ENCODE measurements around the gene EDEM3.
"Not testable (repeated sequence)": the region's sequence is repeated elsewhere in the genome, so short reads cannot be mapped to it uniquely, and the experiment has no call there.

EDEM3 gene

GRCh38 chr1:184685116-184685515, 69.5 kb downstream of the EDEM3 start:
- Mint-ChIP-seq H3K27me3 (peaks cover 3% of the 10 kb centered on the region), H3K9me3 (peaks cover 8% of the 10 kb centered on the region), H3K4me1 (no peaks in the 10 kb centered on the region), H3K36me3 (peaks cover 2% of the 10 kb centered on the region), H3K4me3 (no peak overlapping the region), H3K27ac (no peak overlapping the region)
- DNase-seq: no peak
- CTCF ChIA-PET: no interaction called here

DNA sequence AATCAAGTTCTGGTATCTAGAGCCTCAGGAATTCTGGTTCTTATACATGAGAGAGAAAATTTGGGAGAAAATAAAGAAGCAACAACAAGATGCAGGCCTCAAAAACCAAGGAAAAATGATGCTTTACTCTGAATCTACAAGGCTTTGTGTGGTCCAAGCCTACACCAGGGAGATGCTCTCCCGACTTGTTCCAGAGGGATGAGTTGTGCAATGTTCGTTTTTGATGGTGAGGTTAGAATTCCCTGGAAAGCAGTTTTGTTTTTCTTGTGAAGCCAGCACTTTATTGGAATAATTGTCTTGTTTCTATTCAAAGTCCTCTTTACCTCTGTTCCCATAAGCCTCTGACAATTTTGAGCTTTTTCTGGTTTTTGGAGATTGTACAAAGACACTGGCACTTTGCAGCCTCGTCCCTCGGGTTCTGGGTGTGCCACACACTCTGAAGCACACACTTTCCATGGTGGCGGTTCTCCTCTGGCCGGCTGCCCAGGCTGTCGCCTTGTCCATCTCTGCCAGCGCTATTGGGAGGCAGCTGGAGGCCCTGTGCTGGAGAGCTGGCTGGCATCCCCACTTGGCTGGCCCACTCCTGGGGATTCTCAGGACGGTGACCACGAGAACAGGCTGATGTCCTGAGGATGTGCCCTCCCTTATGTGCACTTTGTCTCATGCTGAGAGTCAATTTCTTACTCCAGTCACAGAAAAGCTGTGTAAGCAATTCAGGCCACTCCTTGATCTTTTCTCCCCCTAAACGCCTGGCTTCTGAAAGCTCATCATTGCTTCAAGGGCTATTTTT, 70.2 kb downstream of the EDEM3 start:
- DNase-seq: no peak
- Mint-ChIP-seq H3K27me3 (peaks cover 3% of the 10 kb centered on the region), H3K36me3 (no peaks in the 10 kb centered on the region), H3K27ac (no peak overlapping the region), H3K4me1 (no peaks in the 10 kb centered on the region), H3K9me3 (peaks cover 8% of the 10 kb centered on the region), H3K4me3 (no peak overlapping the region)
- CTCF ChIA-PET: no interaction called here

DNA sequence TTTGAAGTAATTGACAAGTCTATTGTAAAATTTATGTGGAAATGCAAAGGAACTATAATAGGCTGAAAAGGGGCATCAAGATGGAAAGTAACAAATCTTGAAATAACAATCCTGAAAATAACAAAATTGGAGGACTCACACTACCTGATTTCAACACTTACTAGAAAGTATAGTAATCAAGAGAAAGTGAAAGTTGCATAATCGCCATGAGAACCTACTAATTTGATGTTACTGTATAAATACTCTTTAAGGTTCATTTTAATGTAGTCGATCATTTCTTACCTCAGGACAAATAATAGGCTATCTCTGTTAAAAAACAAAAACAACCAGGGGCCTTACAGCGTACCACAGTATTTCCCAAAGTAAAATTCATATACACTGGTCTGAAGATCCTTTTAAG, 71.7 kb downstream of the EDEM3 start:
- Mint-ChIP-seq H3K4me1 (no peaks in the 10 kb centered on the region), H3K36me3 (no peaks in the 10 kb centered on the region), H3K9me3 (peaks cover 8% of the 10 kb centered on the region), H3K27me3 (peaks cover 3% of the 10 kb centered on the region), H3K4me3 (no peak overlapping the region), H3K27ac (no peak overlapping the region)
- no peak for DNase-seq
- CTCF ChIA-PET: no interaction called here

GRCh38 chr1:184680611-184681225, 73.9 kb downstream of the EDEM3 start:
- H3K4me1 Mint-ChIP-seq, H3K9me3 Mint-ChIP-seq, H3K4me3 Mint-ChIP-seq, H3K27ac Mint-ChIP-seq, H3K36me3 Mint-ChIP-seq, H3K27me3 Mint-ChIP-seq, DNase-seq, CTCF ChIA-PET: not testable (repeated sequence)

DNA sequence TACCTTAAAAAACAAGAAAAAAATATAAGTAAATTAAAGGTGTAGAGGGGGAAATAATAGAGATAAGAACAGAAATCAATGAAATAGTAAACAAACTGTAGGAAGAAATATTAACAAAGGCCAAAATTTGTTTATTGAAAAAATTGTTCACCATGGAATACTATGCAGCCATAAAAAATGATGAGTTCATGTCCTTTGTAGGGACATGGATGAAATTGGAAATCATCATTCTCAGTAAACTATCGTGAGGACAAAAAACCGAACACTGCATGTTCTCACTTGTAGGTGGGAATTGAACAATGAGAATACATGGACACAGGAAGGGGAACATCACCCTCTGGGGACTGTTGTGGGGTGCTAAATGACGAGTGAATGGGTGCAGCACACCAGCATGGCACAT, 75.2 kb downstream of the EDEM3 start:
- not testable (repeated sequence) for H3K4me1 Mint-ChIP-seq, H3K9me3 Mint-ChIP-seq, H3K27ac Mint-ChIP-seq, H3K27me3 Mint-ChIP-seq, DNase-seq, H3K4me3 Mint-ChIP-seq, H3K36me3 Mint-ChIP-seq
- CTCF ChIA-PET: interaction anchor here (0.9 kb wide), 1 partner anchor 15 kb away, joined by 3 read pairs; no protein-coding TSS in a partner anchor

DNA sequence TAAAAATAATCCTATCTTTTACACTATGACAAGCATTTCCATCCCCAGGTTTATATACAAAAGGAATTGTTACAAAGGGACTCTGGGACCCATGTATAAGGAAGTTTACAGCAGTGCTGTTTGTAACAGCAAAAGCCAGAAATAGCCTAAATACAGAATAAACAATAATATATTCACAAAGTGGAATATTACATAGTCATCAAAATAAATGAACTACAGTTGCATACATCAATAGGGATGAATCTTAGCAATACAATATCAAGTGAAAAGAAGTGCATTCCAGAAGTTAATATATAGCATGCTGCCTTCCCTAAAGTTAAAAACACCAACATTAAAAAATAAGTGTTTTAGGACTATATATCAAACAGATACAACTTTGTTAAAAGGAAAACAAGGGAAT, 77.3 kb downstream of the EDEM3 start:
- no peaks in the 10 kb centered on the region for H3K36me3 Mint-ChIP-seq
- no peaks in the 10 kb centered on the region for H3K4me1 Mint-ChIP-seq
- H3K27me3 Mint-ChIP-seq: peaks cover 1% of the 10 kb centered on the region
- no peak overlapping the region for H3K4me3 Mint-ChIP-seq
- H3K9me3 Mint-ChIP-seq: peaks cover 8% of the 10 kb centered on the region
- no peak overlapping the region for H3K27ac Mint-ChIP-seq
- no peak for DNase-seq
- CTCF ChIA-PET: no interaction called here

DNA sequence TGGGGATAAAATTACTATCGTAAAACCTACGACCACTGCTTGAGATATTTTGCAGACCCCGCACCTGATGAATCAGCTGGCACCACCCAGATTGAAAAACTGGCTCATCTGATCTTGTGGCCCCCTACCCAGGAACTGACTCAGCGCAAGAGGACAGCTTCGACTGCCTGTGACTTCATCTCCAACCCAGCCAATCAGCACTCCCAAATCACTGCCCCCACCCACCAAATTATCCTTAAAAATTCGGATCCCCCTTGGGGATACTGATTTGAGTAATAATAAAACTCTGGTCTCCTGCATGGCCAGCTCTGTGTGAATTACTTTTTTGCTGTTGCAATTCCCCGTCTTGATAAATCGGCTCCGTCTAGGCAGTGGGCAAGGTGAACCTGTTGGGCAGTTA, 81.4 kb downstream of the EDEM3 start:
- H3K9me3 Mint-ChIP-seq: no peaks in the 10 kb centered on the region
- H3K4me1 Mint-ChIP-seq: no peaks in the 10 kb centered on the region
- H3K4me3 Mint-ChIP-seq: no peak overlapping the region
- peaks cover 19% of the 10 kb centered on the region for H3K27me3 Mint-ChIP-seq
- H3K27ac Mint-ChIP-seq: no peak overlapping the region
- CTCF ChIA-PET: no interaction called here
- H3K36me3 Mint-ChIP-seq: no peaks in the 10 kb centered on the region
- DNase-seq: no peak

GRCh38 chr1:184672013-184672726, 82.5 kb downstream of the EDEM3 start:
- no peak for DNase-seq
- H3K36me3 Mint-ChIP-seq: no peaks in the 10 kb centered on the region
- no peak overlapping the region for H3K4me3 Mint-ChIP-seq
- H3K9me3 Mint-ChIP-seq: no peaks in the 10 kb centered on the region
- CTCF ChIA-PET: no interaction called here
- peaks cover 21% of the 10 kb centered on the region for H3K27me3 Mint-ChIP-seq
- H3K27ac Mint-ChIP-seq: no peak overlapping the region
- no peaks in the 10 kb centered on the region for H3K4me1 Mint-ChIP-seq

GRCh38 chr1:184669391-184669790, 85.3 kb downstream of the EDEM3 start:
- H3K4me3 Mint-ChIP-seq: no peak overlapping the region
- no peaks in the 10 kb centered on the region for H3K9me3 Mint-ChIP-seq
- DNase-seq: no peak
- no peaks in the 10 kb centered on the region for H3K4me1 Mint-ChIP-seq
- no peak overlapping the region for H3K27ac Mint-ChIP-seq
- no peaks in the 10 kb centered on the region for H3K36me3 Mint-ChIP-seq
- H3K27me3 Mint-ChIP-seq: peaks cover 32% of the 10 kb centered on the region
- CTCF ChIA-PET: interaction anchor here (1.1 kb wide), 1 partner anchor 9 kb away, joined by 4 read pairs; no protein-coding TSS in a partner anchor

- DNase-seq: no peak
- no peak overlapping the region for H3K4me3 Mint-ChIP-seq
- peaks cover 6% of the 10 kb centered on the region for H3K4me1 Mint-ChIP-seq
- peaks cover 39% of the 10 kb centered on the region for H3K27me3 Mint-ChIP-seq
- no peak overlapping the region for H3K27ac Mint-ChIP-seq
- H3K36me3 Mint-ChIP-seq: no peaks in the 10 kb centered on the region
- no peaks in the 10 kb centered on the region for H3K9me3 Mint-ChIP-seq
- CTCF ChIA-PET: interaction anchor here (2.3 kb wide), 1 partner anchor 590 kb away, joined by 6 read pairs; no protein-coding TSS in a partner anchor
Observed at GRCh38 chr1:184665360-184665759, 89.3 kb downstream of the EDEM3 start.

DNA sequence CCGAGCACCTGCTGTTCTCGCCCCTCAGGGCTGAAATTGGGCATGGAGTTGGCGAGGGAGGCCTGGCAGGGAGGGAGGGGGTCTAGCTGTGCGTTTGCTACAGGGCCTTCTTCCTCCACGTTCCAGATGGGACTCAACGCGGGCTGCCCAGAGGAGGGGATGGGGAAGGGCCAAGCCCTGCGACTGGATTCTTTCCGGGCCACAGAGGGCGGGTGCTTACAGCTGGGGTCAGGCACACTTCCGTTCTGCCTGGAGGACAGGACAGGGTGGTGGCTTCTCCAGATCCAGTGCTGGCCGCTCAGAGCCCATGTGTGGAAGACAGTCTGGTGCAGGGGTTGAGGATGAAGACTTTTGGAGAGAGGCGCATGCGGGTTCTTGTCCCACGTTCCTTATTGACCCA, 90.0 kb downstream of the EDEM3 start:
- H3K36me3 Mint-ChIP-seq: no peaks in the 10 kb centered on the region
- no peak overlapping the region for H3K4me3 Mint-ChIP-seq
- peaks cover 6% of the 10 kb centered on the region for H3K4me1 Mint-ChIP-seq
- no peak for DNase-seq
- H3K27me3 Mint-ChIP-seq: peaks cover 40% of the 10 kb centered on the region
- H3K9me3 Mint-ChIP-seq: no peaks in the 10 kb centered on the region
- CTCF ChIA-PET: interaction anchor here (0.9 to 2.3 kb wide), 9 partner anchors 11 to 596 kb away, joined by 3 to 14 read pairs (median 3); no protein-coding TSS in a partner anchor
- H3K27ac Mint-ChIP-seq: no peak overlapping the region

DNA sequence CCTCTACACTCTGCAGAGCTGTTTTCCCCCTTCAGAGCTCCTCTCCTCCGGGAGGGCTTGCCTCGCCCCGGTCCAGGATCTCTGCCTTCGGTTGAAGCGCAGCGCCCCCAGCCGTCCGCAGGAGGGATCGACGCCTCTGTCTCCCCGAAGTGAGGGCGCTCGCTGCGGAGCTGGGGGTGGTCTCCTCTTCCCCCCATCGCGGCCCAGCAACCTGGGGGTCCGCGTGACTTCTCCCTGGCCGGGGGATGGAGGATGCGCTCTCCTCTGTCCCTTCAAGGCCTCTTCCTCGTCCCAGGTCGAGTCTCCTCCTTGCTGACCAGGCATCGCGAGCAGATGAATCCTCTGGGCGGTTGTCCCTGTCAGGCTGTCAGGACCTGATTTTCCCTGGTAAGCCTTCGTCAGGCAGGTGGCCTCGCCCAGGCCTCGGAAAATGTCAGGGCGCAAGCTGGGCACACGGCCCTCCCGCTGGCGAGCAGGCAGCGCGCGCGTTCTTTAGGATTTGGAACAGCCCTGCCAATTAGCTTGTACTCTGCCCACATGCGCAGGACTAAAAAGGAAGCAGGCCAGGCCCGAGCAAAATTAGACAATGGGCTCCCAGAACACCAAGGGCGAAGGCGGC, 90.5 kb downstream of the EDEM3 start:
- Mint-ChIP-seq H3K4me3 (no peak overlapping the region), H3K9me3 (no peaks in the 10 kb centered on the region), H3K36me3 (no peaks in the 10 kb centered on the region), H3K4me1 (peaks cover 6% of the 10 kb centered on the region), H3K27me3 (peaks cover 40% of the 10 kb centered on the region), H3K27ac (no peak overlapping the region)
- CTCF ChIA-PET: interaction anchor here (0.6 to 2.3 kb wide), 14 partner anchors 11 to 595 kb away, joined by 3 to 14 read pairs (median 3); no protein-coding TSS in a partner anchor
- peak; percentile 58 for DNase-seq

DNA sequence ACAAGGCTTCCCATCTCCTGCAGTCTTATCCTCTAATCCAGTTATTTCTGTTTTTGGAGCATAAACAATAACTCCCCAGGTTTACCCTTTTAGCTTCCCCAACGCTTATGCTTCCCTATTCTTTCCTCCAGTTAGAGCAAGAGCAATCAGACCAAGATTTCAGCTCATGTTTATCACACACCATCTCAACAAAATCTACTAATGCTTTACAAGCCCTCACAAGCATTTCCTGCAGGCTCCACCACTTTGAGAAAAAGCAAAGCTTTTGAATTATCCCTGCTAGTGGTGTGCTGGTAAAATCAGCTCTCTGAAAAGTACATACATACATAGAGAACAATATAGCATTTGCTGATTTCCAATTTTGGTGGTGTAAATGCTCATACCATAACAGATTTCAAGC, 92.9 kb downstream of the EDEM3 start:
- H3K27ac Mint-ChIP-seq: no peak overlapping the region
- peaks cover 33% of the 10 kb centered on the region for H3K27me3 Mint-ChIP-seq
- no peak for DNase-seq
- no peak overlapping the region for H3K4me3 Mint-ChIP-seq
- CTCF ChIA-PET: interaction anchor here (0.6 to 1.3 kb wide), 2 partner anchors 20 to 512 kb away, joined by 3 to 4 read pairs; no protein-coding TSS in a partner anchor
- no peaks in the 10 kb centered on the region for H3K36me3 Mint-ChIP-seq
- peaks cover 6% of the 10 kb centered on the region for H3K4me1 Mint-ChIP-seq
- H3K9me3 Mint-ChIP-seq: no peaks in the 10 kb centered on the region
